Cardiac muscle cell (in vitro differentiated cells and primary cell): ENCODE data around the gene PLPP3. TPM values are rescaled to one million over a fixed set of nuclear protein-coding genes. Genes with fewer than 3 reads are reported as not detected.

Experiments
- DNase-seq, 2 donors: peaks; one replicate each; pipeline versions ENCODE4 v3.0.0 to v3.0.0-alpha.2; 2010 to 2017; ENCODE audit warnings: low read depth in 1 of 2, low spot score in 1 of 2
- H3K27ac ChIP-seq: fragments of 200-600 bp; sonication (generic); 2 replicates; pipeline ENCODE4 v1.5.1; 2016
- H3K27me3 ChIP-seq: fragments of 200-600 bp; sonication (generic); 2 replicates; pipeline ENCODE4 v1.6.0; 2016; ENCODE audit warnings: control low read depth
- H3K36me3 ChIP-seq: fragments of 200-600 bp; sonication (generic); 2 replicates; pipeline ENCODE4 v1.5.1; 2016; ENCODE audit warnings: control low read depth
- H3K4me1 ChIP-seq: fragments of 200-600 bp; sonication (generic); 2 replicates; pipeline ENCODE4 v1.8.1; 2017; ENCODE audit warnings: low read depth, mild to moderate bottlenecking, mixed run types
- H3K4me3 ChIP-seq: fragments of 200-600 bp; sonication (generic); 2 replicates; pipeline ENCODE4 v1.5.1; 2016; ENCODE audit warnings: mild to moderate bottlenecking
- H3K9me3 ChIP-seq: fragments of 200-600 bp; sonication (generic); 2 replicates; pipeline ENCODE4 v1.5.1; 2017; ENCODE audit warnings: low read depth, mild to moderate bottlenecking, control low read depth
- polyA plus RNA-seq: library from polyadenylated mRNA; unstranded; fragments of >200 nt; fragmentation: Nextera tagmentation; extraction: Ambion mirVana; gene quantifications from 2 replicates; pipeline ENCODE4 v1.2.1, GENCODE V29; 2016
- total RNA-seq: library from RNA; depleted of rRNA; stranded (reverse); fragments of >200 nt; gene quantifications from 2 replicates; pipeline ENCODE4 v1.2.3, GENCODE V29; 2016
- TF ChIP-seq, protein P1 (sequence below): IDR thresholded peaks from 2 replicates; pipeline ENCODE4 v1.5.1; 2012; ENCODE audit warnings: low read depth, mild to moderate bottlenecking, low read length

Gene PLPP3
- total and polyA plus RNA-seq, 2 experiments from 2014 or later, result 41.4 to 58.2 TPM

DNA sequence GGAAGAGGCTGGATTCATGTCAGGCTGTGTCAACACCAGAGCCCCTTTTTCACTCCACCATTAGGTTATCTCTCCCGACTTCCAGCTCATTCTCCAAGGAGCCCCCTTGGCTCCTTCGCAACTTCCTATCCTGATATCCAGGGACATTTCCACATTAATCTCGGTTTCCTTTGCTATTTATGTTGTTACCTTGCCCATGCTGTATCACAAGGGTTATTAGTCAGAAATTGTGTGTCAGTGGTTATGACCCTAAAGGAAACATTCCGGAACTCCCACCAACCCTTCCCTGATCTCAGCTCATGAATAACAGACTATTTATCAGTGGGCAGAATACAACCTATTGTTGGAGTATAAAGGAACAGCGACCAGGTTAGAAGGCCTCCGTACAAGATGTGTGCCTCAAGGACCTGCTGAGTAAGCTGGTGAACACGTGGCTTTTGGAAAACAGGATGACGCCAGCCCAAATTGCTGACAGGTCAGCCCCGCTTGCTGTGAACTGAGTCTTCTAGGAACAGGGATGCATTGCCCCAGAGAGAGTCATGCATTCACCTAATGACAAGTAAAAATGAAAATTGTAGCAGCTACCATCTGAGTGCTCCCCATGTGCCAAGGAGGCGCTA lies 121.5 kb downstream of the PLPP3 start:
- peak in 1 of 2 donors; percentile 48 for DNase-seq
- Histone ChIP-seq H3K36me3 (no peaks in the 10 kb centered on the region), H3K9me3 (no peaks in the 10 kb centered on the region), H3K4me1 (peaks cover 28% of the 10 kb centered on the region), H3K4me3 (no peak overlapping the region), H3K27ac (no peak overlapping the region), H3K27me3 (no peaks in the 10 kb centered on the region)
- TF ChIP-seq, protein P1, sequence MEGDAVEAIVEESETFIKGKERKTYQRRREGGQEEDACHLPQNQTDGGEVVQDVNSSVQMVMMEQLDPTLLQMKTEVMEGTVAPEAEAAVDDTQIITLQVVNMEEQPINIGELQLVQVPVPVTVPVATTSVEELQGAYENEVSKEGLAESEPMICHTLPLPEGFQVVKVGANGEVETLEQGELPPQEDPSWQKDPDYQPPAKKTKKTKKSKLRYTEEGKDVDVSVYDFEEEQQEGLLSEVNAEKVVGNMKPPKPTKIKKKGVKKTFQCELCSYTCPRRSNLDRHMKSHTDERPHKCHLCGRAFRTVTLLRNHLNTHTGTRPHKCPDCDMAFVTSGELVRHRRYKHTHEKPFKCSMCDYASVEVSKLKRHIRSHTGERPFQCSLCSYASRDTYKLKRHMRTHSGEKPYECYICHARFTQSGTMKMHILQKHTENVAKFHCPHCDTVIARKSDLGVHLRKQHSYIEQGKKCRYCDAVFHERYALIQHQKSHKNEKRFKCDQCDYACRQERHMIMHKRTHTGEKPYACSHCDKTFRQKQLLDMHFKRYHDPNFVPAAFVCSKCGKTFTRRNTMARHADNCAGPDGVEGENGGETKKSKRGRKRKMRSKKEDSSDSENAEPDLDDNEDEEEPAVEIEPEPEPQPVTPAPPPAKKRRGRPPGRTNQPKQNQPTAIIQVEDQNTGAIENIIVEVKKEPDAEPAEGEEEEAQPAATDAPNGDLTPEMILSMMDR, result no peak

DNA sequence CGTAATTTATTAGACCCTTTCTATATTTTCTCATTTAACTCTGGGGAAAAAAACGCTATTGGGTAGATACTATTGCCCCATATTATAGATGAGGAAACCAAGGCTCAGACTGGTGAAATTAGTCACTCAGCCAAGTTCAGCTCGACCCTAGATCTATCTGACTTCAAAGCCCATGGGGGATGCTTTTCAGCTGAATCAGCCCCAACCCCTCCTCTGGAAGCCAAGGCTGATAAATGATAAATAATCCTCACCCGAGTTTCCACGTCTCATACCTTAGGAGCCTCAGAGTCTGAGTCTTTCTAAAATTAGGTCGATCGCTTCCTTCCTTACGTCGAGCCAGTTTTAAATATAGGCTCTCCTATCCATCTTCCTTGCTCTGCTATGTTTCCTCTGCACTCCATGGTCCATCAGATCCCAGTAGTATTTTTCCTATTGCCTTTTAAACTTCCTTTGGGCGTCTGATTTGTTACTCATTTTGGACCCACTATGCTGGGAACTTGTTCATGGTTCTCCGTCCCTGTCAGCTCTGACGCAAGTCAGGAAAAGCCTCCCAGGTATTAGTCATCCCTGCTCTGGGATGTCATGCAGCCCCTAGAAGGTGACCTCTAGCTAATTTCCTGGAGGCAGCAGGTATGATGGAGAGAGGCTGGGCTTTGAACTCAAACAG lies 122.8 kb downstream of the PLPP3 start:
- DNase-seq, result peak in 1 of 2 donors; percentile 49
- H3K9me3 ChIP-seq, result no peaks in the 10 kb centered on the region
- H3K4me1 ChIP-seq, result peaks cover 30% of the 10 kb centered on the region
- no peak overlapping the region for H3K27ac ChIP-seq
- no peaks in the 10 kb centered on the region for H3K36me3 ChIP-seq
- no peak overlapping the region for H3K4me3 ChIP-seq
- H3K27me3 ChIP-seq, result no peaks in the 10 kb centered on the region
- TF ChIP-seq, protein P1, result no peak

DNA sequence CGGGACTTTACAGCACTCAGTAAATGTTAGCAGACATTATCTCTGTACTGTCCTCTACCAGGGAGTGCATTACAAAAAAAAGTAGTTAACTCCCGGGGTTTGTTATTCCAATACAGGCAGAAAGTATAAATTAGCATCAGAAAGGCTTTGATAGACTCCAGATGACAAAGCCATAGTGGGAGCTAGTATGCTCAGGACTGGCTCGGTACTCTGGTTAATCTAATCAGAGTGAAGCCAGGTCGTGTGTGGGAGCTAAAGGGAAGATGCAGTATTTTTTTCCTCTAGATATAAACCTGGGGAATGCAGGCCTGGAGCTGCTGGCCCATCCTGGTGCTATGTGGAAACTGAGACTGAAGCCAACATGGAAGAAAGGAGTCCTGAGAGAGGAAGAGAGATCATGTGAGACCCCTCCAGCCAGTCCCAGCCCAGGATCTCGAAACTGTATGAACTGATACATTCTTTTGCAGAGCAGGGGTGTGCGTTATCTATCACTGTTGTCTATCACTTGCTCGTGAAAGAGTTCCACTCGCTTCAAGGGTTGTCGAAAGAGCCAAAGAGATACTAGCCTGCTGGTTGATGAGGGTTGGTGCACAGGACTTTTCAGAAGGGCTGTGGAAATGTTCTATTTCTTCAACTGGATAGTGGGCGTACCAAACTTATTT lies 125.8 kb downstream of the PLPP3 start:
- H3K4me3 ChIP-seq, result no peak overlapping the region
- H3K36me3 ChIP-seq, result no peaks in the 10 kb centered on the region
- H3K27me3 ChIP-seq, result no peaks in the 10 kb centered on the region
- H3K27ac ChIP-seq, result peak overlapping the region; percentile 68
- H3K4me1 ChIP-seq, result peaks cover 21% of the 10 kb centered on the region
- TF ChIP-seq, protein P1, result no peak
- peak in 1 of 2 donors; percentile 20 for DNase-seq
- H3K9me3 ChIP-seq, result no peaks in the 10 kb centered on the region

DNA sequence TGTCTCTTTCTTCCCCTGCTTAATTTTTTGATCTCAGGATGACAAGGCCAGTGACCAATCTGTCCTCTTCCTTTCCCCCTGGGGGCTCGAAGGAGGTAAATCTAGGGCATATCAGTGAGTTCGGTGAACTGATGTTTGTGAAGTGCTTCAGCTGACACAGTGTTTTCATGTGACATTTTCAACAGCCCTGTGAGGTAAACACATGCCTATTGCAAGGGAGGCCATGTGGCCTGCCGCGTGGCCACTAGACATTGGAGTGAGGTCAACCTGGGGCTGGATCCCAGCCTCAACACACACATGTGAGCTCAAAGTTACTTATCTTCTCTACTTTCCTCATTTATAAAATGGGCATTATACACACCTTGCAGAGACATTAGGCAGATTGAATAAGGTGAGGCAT lies 126.3 kb downstream of the PLPP3 start:
- H3K4me1 ChIP-seq, result peaks cover 21% of the 10 kb centered on the region
- no peaks in the 10 kb centered on the region for H3K36me3 ChIP-seq
- H3K4me3 ChIP-seq, result no peak overlapping the region
- peak in 1 of 2 donors; percentile 71 for DNase-seq
- no peaks in the 10 kb centered on the region for H3K9me3 ChIP-seq
- no peaks in the 10 kb centered on the region for H3K27me3 ChIP-seq
- H3K27ac ChIP-seq, result peak overlapping the region; percentile 68
- TF ChIP-seq, protein P1, result no peak

DNA sequence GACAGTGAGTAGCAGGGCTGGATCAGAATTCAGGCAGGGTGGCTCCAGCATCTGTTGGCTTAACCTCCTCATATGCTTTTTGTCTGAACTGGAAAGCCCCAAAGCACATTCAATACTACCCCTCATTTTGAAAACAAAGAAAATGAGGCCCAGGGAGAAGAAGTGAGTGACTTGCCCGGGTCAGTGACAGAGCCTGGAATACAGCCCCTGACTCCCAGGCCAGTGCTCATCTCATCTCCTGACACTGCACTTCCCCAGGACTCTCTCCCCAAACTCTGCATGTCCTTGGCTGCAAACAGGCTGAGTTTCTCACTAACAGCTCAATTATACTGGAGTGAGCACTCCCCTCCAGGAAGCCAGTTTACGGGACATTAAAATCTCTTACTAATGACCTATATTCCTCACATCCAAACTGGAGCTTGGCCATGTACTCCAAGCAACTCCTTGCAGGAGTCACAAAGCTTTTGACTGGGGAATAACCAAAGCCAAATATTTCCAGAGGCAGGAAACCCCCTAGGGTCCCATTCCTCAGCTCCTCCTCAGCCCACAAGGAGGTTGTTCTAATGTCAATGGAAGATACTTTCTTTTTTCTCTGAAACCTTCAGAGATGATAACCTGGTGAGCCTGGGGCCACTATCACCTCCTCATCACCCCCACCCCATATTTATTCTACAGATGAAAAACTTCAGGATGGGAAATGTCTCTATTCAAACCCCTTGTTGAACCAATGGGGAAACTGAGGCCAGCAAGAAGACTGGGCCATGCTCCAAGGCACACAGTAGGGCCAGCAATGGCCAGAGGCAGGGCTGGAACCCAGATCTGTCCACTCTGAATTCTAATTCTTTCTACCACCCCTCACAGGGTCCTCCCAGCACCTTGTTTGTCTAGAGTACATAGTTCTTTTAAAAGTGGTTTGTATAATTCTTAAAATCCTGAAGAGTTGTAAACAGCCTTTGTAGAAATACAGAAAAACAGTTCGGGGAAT lies 127.0 kb downstream of the PLPP3 start:
- DNase-seq, result no peak

More for the DNA sequence above, 127.0 kb downstream of the PLPP3 start:
- TF ChIP-seq, protein P1, result no peak
- H3K27ac ChIP-seq, result peak overlapping the region; percentile 68
- no peaks in the 10 kb centered on the region for H3K27me3 ChIP-seq
- H3K4me3 ChIP-seq, result no peak overlapping the region
- H3K9me3 ChIP-seq, result no peaks in the 10 kb centered on the region
- H3K4me1 ChIP-seq, result peaks cover 21% of the 10 kb centered on the region
- H3K36me3 ChIP-seq, result no peaks in the 10 kb centered on the region
